Measurements from ENCODE around the gene AGPS.

Gene AGPS

DNA sequence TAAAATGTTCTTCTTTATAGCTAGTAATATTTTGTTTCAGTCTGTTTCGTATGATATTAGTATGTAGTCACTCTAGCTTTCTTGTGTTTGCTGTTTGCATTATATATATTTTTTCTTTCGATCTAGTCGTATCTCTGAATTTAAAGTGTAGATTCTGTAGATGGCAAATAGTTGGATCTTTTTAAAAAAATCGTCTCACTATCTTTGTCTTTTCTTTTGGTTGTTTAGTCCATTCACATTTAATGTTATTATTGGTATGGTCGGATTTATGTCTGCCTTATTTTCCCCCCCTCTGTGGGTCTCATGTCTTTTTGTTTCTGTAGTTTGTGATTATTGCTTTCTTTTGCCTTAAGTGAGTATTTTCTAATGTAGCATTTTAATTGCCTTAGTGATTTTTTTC lies 84.3 kb downstream of the AGPS start:
- no peaks in the 10 kb centered on the region for H3K9me3 ChIP-seq (ENCODE audit: control insufficient read depth, insufficient read depth, low read depth, low read length)
- H3K36me3 ChIP-seq (ENCODE audit: control insufficient read depth in 2 of 2, insufficient read depth in 1 of 2, low read length in 2 of 2), result peaks cover 0 to 13% of the 10 kb centered on the region in 2 experiments; a peak in 1 of 3 replicates
- CTCF ChIA-PET, result interaction anchor here (1.1 kb wide), 1 partner anchor 13 kb away, joined by 5 read pairs; no protein-coding TSS in a partner anchor
- no peak overlapping the region for H3K27ac ChIP-seq (ENCODE audit: extremely low read depth, low read depth, low read length)
- H3K4me3 ChIP-seq (ENCODE audit: low read depth, low read length), result no peak overlapping the region
- no peaks in the 10 kb centered on the region for H3K4me1 ChIP-seq (ENCODE audit: control insufficient read depth, insufficient read depth, low read length)
- TF ChIP-seq HOXD13 (CRISPR knock-in tag; IDR thresholded peaks at IDR 0.05; ENCODE audit: borderline replicate concordance) (no peak), ZFP37 (tag by site-specific recombination; IDR thresholded peaks at IDR 0.05) (no peak), FEZF1 (tag by site-specific recombination; IDR thresholded peaks at IDR 0.05) (no peak), SP7 (tag by site-specific recombination; IDR thresholded peaks at IDR 0.05) (no peak), ZNF221 (tag by site-specific recombination; IDR thresholded peaks at IDR 0.05; ENCODE audit: borderline replicate concordance) (no peak), KLF1 (tag by site-specific recombination; IDR thresholded peaks at IDR 0.05) (no peak), KLF8 (tag by site-specific recombination; IDR thresholded peaks at IDR 0.05) (no peak)
- TF ChIP-seq, protein P1, sequence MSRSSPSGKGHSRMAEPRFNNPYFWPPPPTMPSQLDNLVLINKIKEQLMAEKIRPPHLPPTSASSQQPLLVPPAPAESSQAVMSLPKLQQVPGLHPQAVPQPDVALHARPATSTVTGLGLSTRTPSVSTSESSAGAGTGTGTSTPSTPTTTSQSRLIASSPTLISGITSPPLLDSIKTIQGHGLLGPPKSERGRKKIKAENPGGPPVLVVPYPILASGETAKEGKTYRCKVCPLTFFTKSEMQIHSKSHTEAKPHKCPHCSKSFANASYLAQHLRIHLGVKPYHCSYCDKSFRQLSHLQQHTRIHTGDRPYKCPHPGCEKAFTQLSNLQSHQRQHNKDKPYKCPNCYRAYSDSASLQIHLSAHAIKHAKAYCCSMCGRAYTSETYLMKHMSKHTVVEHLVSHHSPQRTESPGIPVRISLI (tag by site-specific recombination; IDR thresholded peaks at IDR 0.05), result no peak
- POLR2A ChIA-PET, result no interaction called here

DNA sequence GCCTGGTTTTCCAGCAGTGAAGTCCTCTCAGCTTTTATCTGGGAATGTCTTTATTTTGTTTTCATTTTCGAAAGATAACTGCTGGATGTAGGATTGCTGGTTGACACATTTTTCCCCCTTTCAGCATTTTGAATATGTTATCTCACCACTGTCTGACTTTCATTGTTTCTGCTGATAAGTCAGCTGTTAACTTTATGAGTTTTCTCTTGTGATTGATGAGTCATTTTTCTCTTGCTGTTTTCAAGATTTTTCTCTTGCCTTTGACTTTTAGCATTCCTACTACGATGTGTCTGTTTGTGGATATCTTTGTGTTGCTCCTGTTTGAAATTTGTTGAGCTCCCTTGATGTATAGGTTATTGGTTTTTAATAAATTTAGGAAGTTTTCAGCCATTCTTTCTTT lies 85.5 kb downstream of the AGPS start:
- H3K9me3 ChIP-seq (ENCODE audit: control insufficient read depth, insufficient read depth, low read depth, low read length), result no peaks in the 10 kb centered on the region
- ChIA-PET POLR2A (no interaction called here), CTCF (interaction anchor here (0.7 to 1.0 kb wide), 3 partner anchors 12 to 245 kb away, joined by 3 to 4 read pairs (median 3); no protein-coding TSS in a partner anchor)
- no peaks in the 10 kb centered on the region for H3K4me1 ChIP-seq (ENCODE audit: control insufficient read depth, insufficient read depth, low read length)
- H3K36me3 ChIP-seq (ENCODE audit: control insufficient read depth in 2 of 2, insufficient read depth in 1 of 2, low read length in 2 of 2), result peaks cover 0 to 13% of the 10 kb centered on the region in 2 experiments; a peak in 1 of 3 replicates
- no peak overlapping the region for H3K27ac ChIP-seq (ENCODE audit: extremely low read depth, low read depth, low read length)
- no peak for TF ChIP-seq ZBTB1 (tag by site-specific recombination; IDR thresholded peaks at IDR 0.05)
- TF ChIP-seq SETDB1 (IDR thresholded peaks at IDR 0.05; ENCODE audit: insufficient read length, low read length), result peak; percentile 76
- no peak overlapping the region for H3K4me3 ChIP-seq (ENCODE audit: low read depth, low read length)

DNA sequence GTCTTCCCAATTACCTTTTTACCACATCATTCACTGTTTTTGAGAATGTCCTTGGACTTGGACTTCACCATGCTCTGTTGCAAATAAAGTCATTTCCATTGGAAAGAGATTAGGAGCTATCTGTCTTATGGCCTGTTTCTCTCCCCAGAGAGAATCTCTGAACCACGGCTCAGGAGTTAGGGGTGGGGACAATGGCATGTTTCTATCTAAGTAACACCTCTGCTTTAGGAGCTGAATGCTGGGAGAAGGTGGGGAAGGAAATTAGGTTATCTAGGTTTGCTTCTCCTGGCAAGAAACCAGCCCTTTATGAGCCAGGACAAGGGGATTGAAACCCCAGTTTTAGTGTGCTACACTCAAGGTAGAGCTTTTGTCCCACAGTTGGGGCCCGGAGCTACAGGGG lies 86.3 kb downstream of the AGPS start:
- Histone ChIP-seq H3K4me3 (ENCODE audit: low read depth, low read length) (no peak overlapping the region), H3K27ac (ENCODE audit: extremely low read depth, low read depth, low read length) (no peak overlapping the region), H3K4me1 (ENCODE audit: control insufficient read depth, insufficient read depth, low read length) (no peaks in the 10 kb centered on the region), H3K9me3 (ENCODE audit: control insufficient read depth, insufficient read depth, low read depth, low read length) (no peaks in the 10 kb centered on the region), H3K36me3 (ENCODE audit: control insufficient read depth in 2 of 2, insufficient read depth in 1 of 2, low read length in 2 of 2) (peaks cover under 1 to 16% of the 10 kb centered on the region in 2 experiments; a peak in 1 of 3 replicates)
- no peak for TF ChIP-seq ZFP3 (tag by site-specific recombination; IDR thresholded peaks at IDR 0.05; ENCODE audit: low read depth)
- TF ChIP-seq ZNF837 (tag by site-specific recombination; IDR thresholded peaks at IDR 0.05), result no peak
- no peak for TF ChIP-seq ZSCAN30 (tag by site-specific recombination; IDR thresholded peaks at IDR 0.05)
- no peak for TF ChIP-seq ZNF560 (tag by site-specific recombination; IDR thresholded peaks at IDR 0.05; ENCODE audit: borderline replicate concordance)
- no peak for TF ChIP-seq ZBTB1 (tag by site-specific recombination; IDR thresholded peaks at IDR 0.05)
- no peak for TF ChIP-seq KLF16 (tag by site-specific recombination; IDR thresholded peaks at IDR 0.05)
- TF ChIP-seq ZNF174 (tag by site-specific recombination; IDR thresholded peaks at IDR 0.05), result no peak
- TF ChIP-seq ZNF350 (tag by site-specific recombination; IDR thresholded peaks at IDR 0.05), result no peak
- no peak for TF ChIP-seq ZNF621 (tag by site-specific recombination; IDR thresholded peaks at IDR 0.05)
- TF ChIP-seq ZNF175 (tag by site-specific recombination; IDR thresholded peaks at IDR 0.05), result no peak
- TF ChIP-seq, protein P2, sequence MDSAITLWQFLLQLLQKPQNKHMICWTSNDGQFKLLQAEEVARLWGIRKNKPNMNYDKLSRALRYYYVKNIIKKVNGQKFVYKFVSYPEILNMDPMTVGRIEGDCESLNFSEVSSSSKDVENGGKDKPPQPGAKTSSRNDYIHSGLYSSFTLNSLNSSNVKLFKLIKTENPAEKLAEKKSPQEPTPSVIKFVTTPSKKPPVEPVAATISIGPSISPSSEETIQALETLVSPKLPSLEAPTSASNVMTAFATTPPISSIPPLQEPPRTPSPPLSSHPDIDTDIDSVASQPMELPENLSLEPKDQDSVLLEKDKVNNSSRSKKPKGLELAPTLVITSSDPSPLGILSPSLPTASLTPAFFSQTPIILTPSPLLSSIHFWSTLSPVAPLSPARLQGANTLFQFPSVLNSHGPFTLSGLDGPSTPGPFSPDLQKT (IDR thresholded peaks at IDR 0.05; ENCODE audit: borderline replicate concordance, low read depth, low read length), result no peak
- ChIA-PET POLR2A (no interaction called here), CTCF (no interaction called here)

All from HEK293 (cell line).